Naive thymus-derived CD8-positive, alpha-beta T cell (primary cell): ENCODE data around the gene TRMT5. TPM values are rescaled to one million over a fixed set of nuclear protein-coding genes. Genes with fewer than 3 reads are reported as not detected.

Experiments used
- ATAC-seq, 2 donors: fragments of 150-1000 bp; cut with Tn5 transposase in 1 of 2; sonication (Bioruptor Pico), chemical (Tn5 transposase) in 1 of 2; 1 replicate in 1 of 2; 2 replicates in 1 of 2; pipeline ENCODE4 v1.10.0; 2021; ENCODE audit warnings: mild to moderate bottlenecking in 2 of 2, moderate library complexity in 2 of 2
- POLR2A ChIA-PET: fragments of 350-600 bp; sonication (Branson Sonifier 250); formaldehyde crosslinking; loops from one replicate; lab custom pipeline; 2021; ENCODE audit warnings: antibody characterized with exemption; lab: Charles Lee
- DNase-seq, 10 donors: peaks; one replicate each; pipeline versions ENCODE4 v3.0.0 to v3.0.0-alpha.2; 2020 to 2022
- H3K27ac Mint-ChIP-seq, 10 donors: one replicate each; pipeline ENCODE4 v1.8.0; 2020 to 2022; ENCODE audit warnings: mild to moderate bottlenecking in 10 of 10, mixed read lengths in 10 of 10, moderate library complexity in 4 of 10, inconsistent platforms in 1 of 10
- H3K27me3 Mint-ChIP-seq, 5 donors: one replicate each; pipeline ENCODE4 v1.8.0; 2021 to 2022; ENCODE audit warnings: mixed read lengths in 5 of 5
- H3K36me3 Mint-ChIP-seq, 3 donors: one replicate each; pipeline ENCODE4 v1.8.0; 2020 to 2022; ENCODE audit warnings: mixed read lengths in 3 of 3, mild to moderate bottlenecking in 2 of 3, inconsistent platforms in 1 of 3
- H3K4me1 Mint-ChIP-seq, 4 donors: one replicate each; pipeline ENCODE4 v1.8.0; 2021 to 2022; ENCODE audit warnings: mixed read lengths in 4 of 4
- H3K4me3 Mint-ChIP-seq, 10 donors: one replicate each; pipeline ENCODE4 v1.8.0; 2020 to 2022; ENCODE audit warnings: mild to moderate bottlenecking in 10 of 10, mixed read lengths in 10 of 10, moderate library complexity in 6 of 10, inconsistent platforms in 1 of 10
- H3K9me3 Mint-ChIP-seq, 9 donors: one replicate each; pipeline ENCODE4 v1.8.0; 2020 to 2022; ENCODE audit warnings: mixed read lengths in 9 of 9, mild to moderate bottlenecking in 3 of 9, inconsistent platforms in 1 of 9, moderate library complexity in 1 of 9
- polyA plus RNA-seq, 3 donors: library from polyadenylated mRNA; unstranded; fragments of 300-500 nt; fragmentation: Illumina TruSeq; gene quantifications; one replicate each; pipeline ENCODE4 v1.2.3, GENCODE V29; 2021
- total RNA-seq, 8 experiments: library from RNA in 2 of 8; stranded (reverse) in 2 of 8; gene quantifications; one replicate each; pipeline ENCODE4 v1.2.3 and lab custom pipeline; 2021 to 2026

TRMT5 gene
- total and polyA plus RNA-seq, 5 experiments from 2014 or later, result 2.5 to 12.6 (median 7.6) TPM

- H3K36me3 Mint-ChIP-seq, result peaks cover 0 to 16% (median 11%) of the 10 kb centered on the region in 3 donors
- no peak overlapping the region for H3K4me3 Mint-ChIP-seq
- H3K27me3 Mint-ChIP-seq, result no peaks in the 10 kb centered on the region
- no peak for DNase-seq
- H3K9me3 Mint-ChIP-seq, result no peaks in the 10 kb centered on the region
- POLR2A ChIA-PET, result no interaction called here
- peak overlapping the region in 3 of 10 donors; percentile 22 to 67 (median 48) for H3K27ac Mint-ChIP-seq
- H3K4me1 Mint-ChIP-seq, result peaks cover 7 to 31% (median 21%) of the 10 kb centered on the region in 4 donors
- ATAC-seq, result no peak
These were observed 3.0 kb downstream of the TRMT5 start for GRCh38 chr14:60977847-60978246.

- Mint-ChIP-seq H3K27ac (peak overlapping the region in 2 of 10 donors; percentile 30 to 38), H3K27me3 (no peaks in the 10 kb centered on the region)
These were observed 5.3 kb downstream of the TRMT5 start for GRCh38 chr14:60975551-60975950.

GRCh38 chr14:60974090-60974651 is 6.7 kb downstream of the TRMT5 start:
- DNase-seq (no peak), ATAC-seq (no peak)
- no peaks in the 10 kb centered on the region for H3K27me3 Mint-ChIP-seq
- peak overlapping the region in 1 of 10 donors; percentile 77 for H3K27ac Mint-ChIP-seq
- peaks cover 0 to 20% (median 11%) of the 10 kb centered on the region in 3 donors for H3K36me3 Mint-ChIP-seq
- POLR2A ChIA-PET, result no interaction called here
- peaks cover 6 to 25% (median 19%) of the 10 kb centered on the region in 4 donors for H3K4me1 Mint-ChIP-seq
- no peak overlapping the region for H3K4me3 Mint-ChIP-seq
- H3K9me3 Mint-ChIP-seq, result peaks cover 0 to 2% (median 0%) of the 10 kb centered on the region in 9 donors

More at GRCh38 chr14:60975551-60975950, 5.3 kb downstream of the TRMT5 start:
- ATAC-seq (no peak), DNase-seq (no peak)
- Mint-ChIP-seq H3K9me3 (peaks cover 0 to 2% (median 0%) of the 10 kb centered on the region in 9 donors), H3K4me3 (no peak overlapping the region), H3K4me1 (peaks cover 9 to 31% (median 21%) of the 10 kb centered on the region in 4 donors), H3K36me3 (peaks cover 0 to 20% (median 11%) of the 10 kb centered on the region in 3 donors)
- POLR2A ChIA-PET, result no interaction called here

- POLR2A ChIA-PET, result no interaction called here
- no peak for ATAC-seq
- peaks cover 6 to 18% (median 12%) of the 10 kb centered on the region in 4 donors for H3K4me1 Mint-ChIP-seq
- no peak for DNase-seq
- H3K4me3 Mint-ChIP-seq, result no peak overlapping the region
- peaks cover 0 to 20% (median 11%) of the 10 kb centered on the region in 3 donors for H3K36me3 Mint-ChIP-seq
- no peaks in the 10 kb centered on the region for H3K27me3 Mint-ChIP-seq
- peak overlapping the region in 2 of 10 donors; percentile 6 to 46 for H3K27ac Mint-ChIP-seq
- peaks cover 0 to 2% (median 0%) of the 10 kb centered on the region in 9 donors for H3K9me3 Mint-ChIP-seq
These were observed 7.8 kb downstream of the TRMT5 start for GRCh38 chr14:60973070-60973469.

GRCh38 chr14:60972295-60972694 is 8.6 kb downstream of the TRMT5 start:
- POLR2A ChIA-PET, result no interaction called here
- Mint-ChIP-seq H3K27ac (peak overlapping the region in 3 of 10 donors; percentile 3 to 61 (median 51)), H3K27me3 (no peaks in the 10 kb centered on the region), H3K9me3 (peaks cover 0 to 2% (median 0%) of the 10 kb centered on the region in 9 donors), H3K4me1 (peaks cover 3 to 14% (median 9%) of the 10 kb centered on the region in 4 donors), H3K36me3 (peaks cover 0 to 15% (median 11%) of the 10 kb centered on the region in 3 donors), H3K4me3 (no peak overlapping the region)
- ATAC-seq (no peak), DNase-seq (no peak)

GRCh38 chr14:60971271-60971670 is 9.6 kb downstream of the TRMT5 start:
- H3K27me3 Mint-ChIP-seq, result no peaks in the 10 kb centered on the region
- ATAC-seq, result no peak
- H3K36me3 Mint-ChIP-seq, result peaks cover 0 to 15% (median 11%) of the 10 kb centered on the region in 3 donors
- no peak overlapping the region for H3K27ac Mint-ChIP-seq
- POLR2A ChIA-PET, result no interaction called here
- H3K4me3 Mint-ChIP-seq, result no peak overlapping the region
- H3K4me1 Mint-ChIP-seq, result peaks cover 0 to 9% (median 6%) of the 10 kb centered on the region in 4 donors
- H3K9me3 Mint-ChIP-seq, result peaks cover 0 to 2% (median 0%) of the 10 kb centered on the region in 9 donors
- DNase-seq, result no peak

- Mint-ChIP-seq H3K4me3 (no peak overlapping the region), H3K9me3 (peaks cover 0 to 2% (median 0%) of the 10 kb centered on the region in 9 donors), H3K27ac (no peak overlapping the region), H3K4me1 (peaks cover 0 to 3% (median 1%) of the 10 kb centered on the region in 4 donors), H3K36me3 (peaks cover 0 to 11% (median 10%) of the 10 kb centered on the region in 3 donors), H3K27me3 (no peaks in the 10 kb centered on the region)
- POLR2A ChIA-PET, result no interaction called here
- no peak for DNase-seq
- no peak for ATAC-seq
These were observed 10.7 kb downstream of the TRMT5 start for GRCh38 chr14:60970146-60970545.

GRCh38 chr14:60968671-60969070 is 12.2 kb downstream of the TRMT5 start:
- no peak for DNase-seq
- H3K9me3 Mint-ChIP-seq, result peaks cover 0 to 2% (median 0%) of the 10 kb centered on the region in 9 donors
- POLR2A ChIA-PET, result interaction anchor here (0.7 kb wide), 1 partner anchor 11 kb away, joined by 3 read pairs; no protein-coding TSS in a partner anchor
- H3K27me3 Mint-ChIP-seq, result no peaks in the 10 kb centered on the region
- H3K4me3 Mint-ChIP-seq, result no peak overlapping the region
- ATAC-seq, result no peak
- peaks cover 0 to 9% (median 7%) of the 10 kb centered on the region in 3 donors for H3K36me3 Mint-ChIP-seq
- peaks cover 0 to 2% (median 0%) of the 10 kb centered on the region in 4 donors for H3K4me1 Mint-ChIP-seq
- no peak overlapping the region for H3K27ac Mint-ChIP-seq

GRCh38 chr14:60968099-60968498 is 12.8 kb downstream of the TRMT5 start:
- no peak overlapping the region for H3K27ac Mint-ChIP-seq
- H3K36me3 Mint-ChIP-seq, result peaks cover 0 to 9% (median 3%) of the 10 kb centered on the region in 3 donors
- no peaks in the 10 kb centered on the region for H3K27me3 Mint-ChIP-seq
- H3K9me3 Mint-ChIP-seq, result peaks cover 0 to 2% (median 0%) of the 10 kb centered on the region in 9 donors
- H3K4me1 Mint-ChIP-seq, result peaks cover 0 to 2% (median 0%) of the 10 kb centered on the region in 4 donors
- H3K4me3 Mint-ChIP-seq, result no peak overlapping the region
- POLR2A ChIA-PET, result interaction anchor here (0.7 kb wide), 1 partner anchor 11 kb away, joined by 3 read pairs; no protein-coding TSS in a partner anchor
- no peak for DNase-seq
- no peak for ATAC-seq

GRCh38 chr14:60965402-60965801 is 15.5 kb downstream of the TRMT5 start:
- Mint-ChIP-seq H3K36me3 (peaks cover 3 to 10% (median 7%) of the 10 kb centered on the region in 3 donors), H3K4me1 (no peaks in the 10 kb centered on the region), H3K27ac (no peak overlapping the region), H3K4me3 (no peak overlapping the region), H3K27me3 (no peaks in the 10 kb centered on the region), H3K9me3 (peaks cover 0 to 7% (median 1%) of the 10 kb centered on the region in 9 donors)
- POLR2A ChIA-PET, result no interaction called here
- DNase-seq (no peak), ATAC-seq (no peak)

GRCh38 chr14:60964904-60965303 is 16.0 kb downstream of the TRMT5 start:
- ATAC-seq, result no peak
- H3K4me3 Mint-ChIP-seq, result no peak overlapping the region
- peaks cover 0 to 12% (median 5%) of the 10 kb centered on the region in 9 donors for H3K9me3 Mint-ChIP-seq
- H3K4me1 Mint-ChIP-seq, result no peaks in the 10 kb centered on the region
- H3K27me3 Mint-ChIP-seq, result no peaks in the 10 kb centered on the region
- POLR2A ChIA-PET, result no interaction called here
- DNase-seq, result no peak
- peaks cover 5 to 12% (median 11%) of the 10 kb centered on the region in 3 donors for H3K36me3 Mint-ChIP-seq
- no peak overlapping the region for H3K27ac Mint-ChIP-seq

GRCh38 chr14:60963761-60964160 is 17.1 kb downstream of the TRMT5 start:
- H3K36me3 Mint-ChIP-seq, result peaks cover 12 to 22% (median 20%) of the 10 kb centered on the region in 3 donors

GRCh38 chr14:60958146-60958545 is 22.7 kb downstream of the TRMT5 start:
- no peaks in the 10 kb centered on the region for H3K4me1 Mint-ChIP-seq
- ATAC-seq (no peak), DNase-seq (no peak)
- no peak overlapping the region for H3K27ac Mint-ChIP-seq
- H3K9me3 Mint-ChIP-seq, result peaks cover 11 to 61% (median 36%) of the 10 kb centered on the region in 9 donors
- H3K4me3 Mint-ChIP-seq, result no peak overlapping the region
- H3K27me3 Mint-ChIP-seq, result no peaks in the 10 kb centered on the region
- H3K36me3 Mint-ChIP-seq, result peaks cover 37 to 54% (median 48%) of the 10 kb centered on the region in 3 donors
- POLR2A ChIA-PET, result no interaction called here

More at GRCh38 chr14:60963761-60964160, 17.1 kb downstream of the TRMT5 start:
- no peaks in the 10 kb centered on the region for H3K4me1 Mint-ChIP-seq
- POLR2A ChIA-PET, result no interaction called here
- no peak overlapping the region for H3K4me3 Mint-ChIP-seq
- H3K27ac Mint-ChIP-seq, result no peak overlapping the region
- ATAC-seq (no peak), DNase-seq (no peak)
- H3K9me3 Mint-ChIP-seq, result peaks cover 0 to 22% (median 13%) of the 10 kb centered on the region in 9 donors
- no peaks in the 10 kb centered on the region for H3K27me3 Mint-ChIP-seq
